ENCODE results near the gene CAGE1. TPM values are rescaled to one million over a fixed set of nuclear protein-coding genes. Genes with fewer than 3 reads are reported as not detected.
A peak's percentile ranks its signal among the peaks of the same experiment; 100 is the strongest.
"Not testable (repeated sequence)": the region's sequence is repeated elsewhere in the genome, so short reads cannot be mapped to it uniquely, and the experiment has no call there.

CAGE1 gene
- total RNA-seq, 3 donors from 2014 or later, result 0.09 TPM; not detected in 2

GRCh38 chr6:7315948-7316365 is 73.6 kb downstream of the CAGE1 start:
- peaks cover 15% of the 10 kb centered on the region for H3K4me1 ChIP-seq (ENCODE audit: low read depth)
- intact Hi-C loops (cut with DNase I, micrococcal nuclease), result no loop called here
- TF ChIP-seq CTCF (IDR thresholded peaks at IDR 0.05), result no peak
- H3K9me3 ChIP-seq, result no peaks in the 10 kb centered on the region
- no peaks in the 10 kb centered on the region for H3K36me3 ChIP-seq (ENCODE audit: low read depth)
- ATAC-seq (no peak), DNase-seq (no peak)
- H3K4me3 ChIP-seq, result no peak overlapping the region

- ATAC-seq; H3K4me3 ChIP-seq; intact Hi-C loops (cut with DNase I, micrococcal nuclease); H3K9me3 ChIP-seq; H3K36me3 ChIP-seq (ENCODE audit: low read depth): not testable (repeated sequence)
- peak in 1 of 3 donors; percentile 54 for DNase-seq
- H3K4me1 ChIP-seq (ENCODE audit: low read depth), result peaks cover 22% of the 10 kb centered on the region
Observed at GRCh38 chr6:7315087-7315947, 74.2 kb downstream of the CAGE1 start.

GRCh38 chr6:7314414-7314813 is 75.1 kb downstream of the CAGE1 start:
- no peak for TF ChIP-seq CTCF (IDR thresholded peaks at IDR 0.05)
- ATAC-seq (no peak), DNase-seq (no peak)
- intact Hi-C loops (cut with DNase I, micrococcal nuclease), result no loop called here
- Histone ChIP-seq H3K4me1 (ENCODE audit: low read depth) (peaks cover 22% of the 10 kb centered on the region), H3K4me3 (no peak overlapping the region), H3K9me3 (no peaks in the 10 kb centered on the region), H3K36me3 (ENCODE audit: low read depth) (no peaks in the 10 kb centered on the region)

GRCh38 chr6:7313505-7314165 is 75.9 kb downstream of the CAGE1 start:
- Histone ChIP-seq H3K4me3 (no peak overlapping the region), H3K36me3 (ENCODE audit: low read depth) (no peaks in the 10 kb centered on the region), H3K9me3 (no peaks in the 10 kb centered on the region), H3K4me1 (ENCODE audit: low read depth) (peaks cover 22% of the 10 kb centered on the region)
- no peak for TF ChIP-seq CTCF (IDR thresholded peaks at IDR 0.05)
- DNase-seq, result peak; percentile 23 to 60 (median 41)
- intact Hi-C loops (cut with DNase I, micrococcal nuclease), result no loop called here
- no peak for ATAC-seq

GRCh38 chr6:7312616-7313504 is 76.7 kb downstream of the CAGE1 start, which contains the start of gene SSR1:
SSR1 (minus strand) TSS chr6:7313199; CDS start chr6:7313120, 79 bp downstream.
- H3K36me3 ChIP-seq (ENCODE audit: low read depth), result peaks cover 2% of the 10 kb centered on the region
- no peaks in the 10 kb centered on the region for H3K9me3 ChIP-seq
- peaks cover 25% of the 10 kb centered on the region for H3K4me1 ChIP-seq (ENCODE audit: low read depth)
- H3K4me3 ChIP-seq, result peak within 1 kb of the TSS; percentile 86
- intact Hi-C loops (cut with DNase I, micrococcal nuclease), result no loop called here
- ATAC-seq (peak; percentile 100), DNase-seq (peak; percentile 97 to 99 (median 98))
- no peak for TF ChIP-seq CTCF (IDR thresholded peaks at IDR 0.05)

Measured in mucosa of descending colon (tissue), 3 donors.